Brain microvascular endothelial cell (primary cell): ENCODE results near the gene APOBEC2.
A peak's percentile ranks its signal among the peaks of the same experiment; 100 is the strongest.

ENCODE experiments used
- DNase-seq: peaks from one replicate; pipeline ENCODE4 v3.0.0-alpha.2; 2020
- H3K27ac ChIP-seq: fragments of 250-450 bp; sonication (Bioruptor Pico); 2 replicates; pipeline ENCODE4 v1.5.1; 2020; ENCODE audit warnings: mild to moderate bottlenecking, moderate library complexity
- H3K27me3 ChIP-seq: fragments of 250-450 bp; sonication (Bioruptor Pico); replicated peaks from 2 replicates; pipeline ENCODE4 v1.5.1; 2020; ENCODE audit warnings: mild to moderate bottlenecking
- H3K36me3 ChIP-seq: fragments of 250-450 bp; sonication (Bioruptor Pico); replicated peaks from 2 replicates; pipeline ENCODE4 v1.5.1; 2020; ENCODE audit warnings: mild to moderate bottlenecking
- H3K4me3 ChIP-seq: 2 replicates; pipeline ENCODE4 v1.5.1; 2011; ENCODE audit warnings: low read depth, mild to moderate bottlenecking, control low read depth, low read length, moderate library complexity
- in situ Hi-C: cut with HindIII; loops from 2 replicates; pipeline ENCODE4 v1.10.0; 2017; ENCODE audit warnings: low sequenced_read_pairs, low pct_ligation_motif_present
- TF ChIP-seq, protein P1 (sequence below): IDR thresholded peaks from 2 replicates; pipeline ENCODE4 v1.5.1; 2011; ENCODE audit warnings: low read depth, mild to moderate bottlenecking, moderate library complexity, low read length, control low read depth, inconsistent platforms; ENCODE audit errors: missing control alignments

APOBEC2 gene

DNA sequence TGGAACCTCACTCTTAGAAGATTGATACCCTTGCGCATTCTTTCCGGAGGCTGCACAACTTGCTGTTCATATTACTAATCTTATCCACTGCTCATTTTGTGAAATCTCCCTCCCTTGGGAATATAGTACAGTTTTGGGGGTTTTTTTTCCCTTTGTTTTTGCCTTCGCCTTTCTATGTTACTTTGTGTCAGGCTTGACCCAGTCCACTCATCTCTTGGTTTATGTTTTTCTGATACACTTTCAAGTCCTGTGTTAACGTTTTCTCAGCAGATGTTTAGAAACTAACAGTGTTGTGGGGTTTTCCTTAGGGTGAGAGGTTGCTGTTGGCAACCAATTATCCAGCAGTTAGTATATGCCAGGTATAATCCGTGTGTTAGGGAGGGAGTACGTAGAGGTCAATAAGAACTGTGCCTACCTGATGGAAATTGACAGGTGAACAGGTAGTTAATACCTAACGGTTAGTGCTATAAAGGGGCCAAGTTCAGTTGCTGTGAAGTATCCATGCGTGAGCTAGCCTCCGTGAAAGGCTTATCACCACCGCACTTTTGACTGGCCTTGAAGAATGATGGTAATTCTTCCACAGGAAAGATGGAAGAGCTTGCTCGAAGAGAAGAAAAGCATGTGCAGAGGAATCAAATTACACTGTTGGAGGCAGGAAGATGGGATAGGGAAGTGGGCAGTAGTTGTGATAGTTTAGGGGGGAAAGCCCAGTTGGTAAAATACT lies 21.1 kb downstream of the APOBEC2 start:
- peak overlapping the region; percentile 89 for H3K4me3 ChIP-seq
- TF ChIP-seq, protein P1, sequence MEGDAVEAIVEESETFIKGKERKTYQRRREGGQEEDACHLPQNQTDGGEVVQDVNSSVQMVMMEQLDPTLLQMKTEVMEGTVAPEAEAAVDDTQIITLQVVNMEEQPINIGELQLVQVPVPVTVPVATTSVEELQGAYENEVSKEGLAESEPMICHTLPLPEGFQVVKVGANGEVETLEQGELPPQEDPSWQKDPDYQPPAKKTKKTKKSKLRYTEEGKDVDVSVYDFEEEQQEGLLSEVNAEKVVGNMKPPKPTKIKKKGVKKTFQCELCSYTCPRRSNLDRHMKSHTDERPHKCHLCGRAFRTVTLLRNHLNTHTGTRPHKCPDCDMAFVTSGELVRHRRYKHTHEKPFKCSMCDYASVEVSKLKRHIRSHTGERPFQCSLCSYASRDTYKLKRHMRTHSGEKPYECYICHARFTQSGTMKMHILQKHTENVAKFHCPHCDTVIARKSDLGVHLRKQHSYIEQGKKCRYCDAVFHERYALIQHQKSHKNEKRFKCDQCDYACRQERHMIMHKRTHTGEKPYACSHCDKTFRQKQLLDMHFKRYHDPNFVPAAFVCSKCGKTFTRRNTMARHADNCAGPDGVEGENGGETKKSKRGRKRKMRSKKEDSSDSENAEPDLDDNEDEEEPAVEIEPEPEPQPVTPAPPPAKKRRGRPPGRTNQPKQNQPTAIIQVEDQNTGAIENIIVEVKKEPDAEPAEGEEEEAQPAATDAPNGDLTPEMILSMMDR: no peak
- no peaks in the 10 kb centered on the region for H3K36me3 ChIP-seq
- peak; percentile 3 for DNase-seq
- peak overlapping the region; percentile 93 for H3K27ac ChIP-seq
- H3K27me3 ChIP-seq: no peaks in the 10 kb centered on the region
- in situ Hi-C loops: no loop called here

DNA sequence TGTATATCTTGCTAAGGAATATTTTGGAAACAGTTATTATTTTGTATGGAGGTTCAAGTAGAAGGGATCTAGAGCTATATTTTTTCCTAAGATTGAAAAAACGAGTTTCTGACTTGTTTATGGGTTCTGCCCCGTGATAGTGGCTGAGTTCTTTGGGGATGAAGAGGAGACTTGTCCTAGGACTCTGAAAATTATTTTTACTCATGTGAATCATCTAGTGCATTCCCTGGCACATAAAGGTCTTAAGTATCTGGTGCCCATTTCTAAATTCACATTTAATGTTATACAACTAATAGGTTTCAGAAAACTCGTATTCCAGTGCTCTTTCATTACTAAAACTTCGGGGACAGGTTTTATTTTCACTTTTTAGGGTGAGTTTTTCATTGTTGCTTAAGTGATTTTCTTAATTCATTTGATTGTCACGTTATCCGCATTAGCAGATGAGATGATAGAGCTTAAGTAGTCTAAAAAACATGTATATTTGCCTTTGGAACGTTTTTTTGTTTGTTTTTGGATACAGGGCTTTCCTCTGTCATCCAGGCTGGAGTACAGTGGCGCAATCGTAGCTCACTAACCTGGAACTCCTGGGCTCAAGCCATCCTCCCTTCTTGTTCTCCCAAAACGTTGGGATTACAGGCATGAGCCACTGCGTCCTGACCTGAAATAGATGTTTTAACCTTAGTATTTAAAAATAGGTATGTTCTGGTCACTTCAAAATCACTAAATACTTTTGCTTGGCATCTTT lies 21.9 kb downstream of the APOBEC2 start:
- no peak for DNase-seq
- in situ Hi-C loops: no loop called here
- TF ChIP-seq, protein P1: no peak
- H3K27ac ChIP-seq: no peak overlapping the region
- no peaks in the 10 kb centered on the region for H3K27me3 ChIP-seq
- no peaks in the 10 kb centered on the region for H3K36me3 ChIP-seq
- H3K4me3 ChIP-seq: peak overlapping the region; percentile 89

DNA sequence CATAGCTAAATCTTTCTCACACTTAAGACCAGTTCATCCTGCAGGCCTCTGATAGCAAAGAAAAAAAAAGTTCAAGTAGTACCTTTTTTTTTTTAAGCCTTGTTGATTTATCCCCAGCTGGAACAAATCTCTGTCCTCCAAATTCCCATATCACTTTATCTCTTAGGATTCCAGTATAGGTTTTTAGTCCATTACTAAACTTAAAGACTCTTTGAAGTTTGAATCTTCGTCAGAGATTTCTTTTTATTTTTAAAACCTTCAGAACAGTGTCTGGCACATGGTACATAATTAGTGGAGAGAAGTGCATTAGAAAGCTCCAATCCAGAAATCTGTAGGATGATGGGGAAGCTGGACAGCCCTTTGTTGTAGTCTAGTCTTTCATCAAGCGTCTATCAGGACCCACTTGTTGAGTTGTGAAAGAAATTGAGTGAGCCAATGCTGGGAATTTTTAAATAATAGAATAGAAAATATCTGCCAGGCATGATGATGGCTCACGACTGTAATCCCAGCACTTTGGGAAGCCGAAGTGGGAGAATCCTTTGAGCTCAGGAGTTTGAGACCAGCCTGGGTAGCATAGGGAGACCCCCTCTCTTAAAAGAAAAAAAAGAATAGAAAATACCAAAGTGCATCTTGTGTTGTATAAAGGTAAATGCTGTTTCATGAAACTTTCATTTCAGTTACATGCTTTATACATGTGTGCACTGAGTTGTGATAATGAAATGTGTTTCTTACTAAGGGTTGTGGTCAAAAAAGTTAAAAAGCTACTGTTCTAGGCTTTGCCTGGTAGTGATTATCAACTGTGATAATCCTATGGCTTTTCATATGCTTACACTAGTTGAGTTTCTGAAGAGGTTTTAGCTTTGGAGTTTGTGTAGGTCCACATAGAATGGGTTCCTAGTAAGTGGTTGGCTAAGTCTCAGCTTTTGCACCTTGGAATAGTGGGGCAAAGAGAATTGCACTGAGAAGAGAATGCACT lies 22.9 kb downstream of the APOBEC2 start:
- H3K27me3 ChIP-seq: no peaks in the 10 kb centered on the region
- no peak overlapping the region for H3K27ac ChIP-seq
- TF ChIP-seq, protein P1: no peak
- in situ Hi-C loops: no loop called here
- H3K36me3 ChIP-seq: peaks cover 5% of the 10 kb centered on the region
- DNase-seq: no peak
- H3K4me3 ChIP-seq: no peak overlapping the region

DNA sequence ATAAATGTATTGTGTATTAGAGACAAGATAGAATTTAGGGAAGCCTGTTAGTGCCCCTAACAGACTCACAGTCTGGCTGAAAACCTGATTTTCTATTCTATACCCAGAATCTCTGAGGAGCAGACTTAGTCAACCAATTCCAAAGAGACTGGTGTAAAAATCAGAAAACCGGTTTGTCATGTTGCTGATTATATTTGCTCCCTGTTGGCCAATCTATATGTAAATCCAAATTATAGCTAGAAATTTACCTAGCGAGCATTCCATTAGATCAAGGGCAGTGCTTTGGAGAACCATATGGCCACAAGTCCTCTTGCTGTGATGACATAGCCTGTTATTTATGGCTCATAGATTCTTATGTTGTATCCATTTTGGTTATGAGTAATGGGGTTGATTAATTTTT lies 24.5 kb downstream of the APOBEC2 start:
- in situ Hi-C loops: no loop called here
- Histone ChIP-seq H3K4me3 (no peak overlapping the region), H3K36me3 (peaks cover 5% of the 10 kb centered on the region), H3K27me3 (no peaks in the 10 kb centered on the region), H3K27ac (no peak overlapping the region)
- DNase-seq: no peak
- TF ChIP-seq, protein P1: no peak

DNA sequence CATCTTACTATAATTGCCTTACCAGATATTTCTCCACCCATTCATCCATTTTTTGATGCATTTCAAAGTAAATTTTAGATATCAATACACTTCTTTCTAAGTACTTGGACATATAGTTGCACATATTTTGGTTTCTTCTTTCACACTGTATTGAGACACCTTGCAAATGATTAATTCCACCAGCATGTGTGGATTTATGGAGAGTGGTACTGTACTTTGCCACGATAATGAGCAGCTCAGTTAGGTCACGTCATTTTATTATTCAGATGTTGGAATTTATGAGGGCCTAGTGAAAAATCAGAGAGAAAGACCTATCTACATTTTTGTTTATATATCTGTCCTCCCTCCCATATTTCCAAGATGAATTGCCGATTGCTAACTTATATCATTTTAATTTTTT lies 25.1 kb downstream of the APOBEC2 start:
- Histone ChIP-seq H3K36me3 (peaks cover 5% of the 10 kb centered on the region), H3K4me3 (no peak overlapping the region), H3K27me3 (no peaks in the 10 kb centered on the region), H3K27ac (no peak overlapping the region)
- DNase-seq: no peak
- in situ Hi-C loops: no loop called here
- TF ChIP-seq, protein P1: no peak
